HepG2 (cell line): Measurements from ENCODE around the gene UQCC5. TPM values are rescaled to one million over a fixed set of nuclear protein-coding genes. Genes with fewer than 3 reads are reported as not detected.

Experiments
- HIVEP1 ChIP-seq: sonication (generic); formaldehyde crosslinking; IDR thresholded peaks from 2 replicates; pipeline ENCODE4 v1.4.0; 2020; ENCODE audit warnings: mild to moderate bottlenecking, missing genetic modification reagents
- HMG20B ChIP-seq: conservative IDR thresholded peaks from 2 replicates; pipeline ENCODE4 v1.6.1; 2016; ENCODE audit warnings: missing genetic modification reagents, missing compliant biosample characterization
- MBD4 ChIP-seq: IDR thresholded peaks from 2 replicates; pipeline ENCODE4 v1.6.1; 2012; ENCODE audit warnings: low read length, inconsistent platforms, borderline replicate concordance
- MNT ChIP-seq: fragments of 450-650 bp; IDR thresholded peaks from 2 replicates; pipeline ENCODE4 v1.6.1; 2016
- PBX2 ChIP-seq: IDR thresholded peaks from 2 replicates; pipeline ENCODE4 v1.6.1; 2016; ENCODE audit warnings: control low read depth
- RCOR2 ChIP-seq: IDR thresholded peaks from 2 replicates; pipeline ENCODE4 v1.6.1; 2016; ENCODE audit warnings: missing biosample characterization, missing genetic modification reagents
- REST ChIP-seq, 2 experiments: IDR thresholded peaks; 2 replicates each; pipeline ENCODE4 v1.6.1; 2011 to 2012; ENCODE audit warnings: low read length in 2 of 2, borderline replicate concordance in 1 of 2, low read depth in 1 of 2, mild to moderate bottlenecking in 1 of 2, moderate library complexity in 1 of 2
- SMAD1 ChIP-seq: sonication (generic); formaldehyde crosslinking; IDR thresholded peaks from 2 replicates; pipeline ENCODE4 v1.4.0; 2020; ENCODE audit warnings: missing genetic modification reagents, low read depth, mild to moderate bottlenecking, borderline replicate concordance
- SMAD3 ChIP-seq: sonication (generic); formaldehyde crosslinking; IDR thresholded peaks from 2 replicates; pipeline ENCODE4 v1.4.0; 2020; ENCODE audit warnings: missing genetic modification reagents
- SOX13 ChIP-seq, 3 experiments: fragments of 450-650 bp in 1 of 3; sonication (generic) in 1 of 3; formaldehyde crosslinking in 1 of 3; IDR thresholded peaks in 2 of 3; conservative IDR thresholded peaks in 1 of 3; 2 replicates each; pipeline versions ENCODE4 v1.5.0 to v1.6.1; 2016 to 2020; ENCODE audit warnings: antibody characterized with exemption in 1 of 3, mild to moderate bottlenecking in 1 of 3, missing compliant biosample characterization in 1 of 3, missing genetic modification reagents in 1 of 3, moderate library complexity in 1 of 3
- SP4 ChIP-seq: sonication (generic); formaldehyde crosslinking; IDR thresholded peaks from 2 replicates; pipeline ENCODE4 v1.8.1; 2023; ENCODE audit warnings: mild to moderate bottlenecking, missing genetic modification reagents
- ZFP41 ChIP-seq: sonication (generic); formaldehyde crosslinking; IDR thresholded peaks from 2 replicates; pipeline ENCODE4 v1.4.0; 2020; ENCODE audit warnings: mild to moderate bottlenecking, missing genetic modification reagents, borderline replicate concordance
- ZNF501 ChIP-seq: sonication (generic); formaldehyde crosslinking; IDR thresholded peaks from 2 replicates; pipeline ENCODE4 v1.5.1; 2020; ENCODE audit warnings: mild to moderate bottlenecking, moderate library complexity, missing genetic modification reagents
- ZNF652 ChIP-seq: IDR thresholded peaks from 2 replicates; pipeline ENCODE4 v1.6.1; 2016; ENCODE audit warnings: low read depth, borderline replicate concordance
- ZNF674 ChIP-seq: sonication (generic); formaldehyde crosslinking; IDR thresholded peaks from 2 replicates; pipeline ENCODE4 v1.5.0; 2020; ENCODE audit warnings: low read depth, mild to moderate bottlenecking, missing genetic modification reagents
- ZNF879 ChIP-seq: sonication (generic); formaldehyde crosslinking; IDR thresholded peaks from 2 replicates; pipeline ENCODE4 v1.8.1; 2023; ENCODE audit warnings: missing genetic modification reagents
- ZNF883 ChIP-seq: sonication (generic); formaldehyde crosslinking; IDR thresholded peaks from 2 replicates; pipeline ENCODE4 v1.5.1; 2020; ENCODE audit warnings: mild to moderate bottlenecking, missing genetic modification reagents; ENCODE audit errors: not compliant biosample characterization
- polyA plus RNA-seq, 8 experiments: library from polyadenylated mRNA; depleted of rRNA in 3 of 8; stranded (reverse) in 7 of 8; unstranded in 1 of 8; fragments of >200 nt; fragmentation: Illumina TruSeq in 4 of 8; extraction: Trizol in 4 of 8; gene quantifications; 2 replicates each; pipeline versions ENCODE4 v1.2.1 to v1.2.3, GENCODE V29; 2011 to 2016; ENCODE audit warnings: low read depth in 4 of 8, missing spikeins in 1 of 8, mixed read lengths in 1 of 8; ENCODE audit not compliant: insufficient read depth in 1 of 8
- total RNA-seq, 5 experiments: library from RNA; depleted of rRNA; stranded (reverse); fragments of >200 nt; fragmentation: Illumina TruSeq; extraction: Trizol; gene quantifications; 2 replicates each; pipeline ENCODE4 v1.2.3, GENCODE V29; 2016; ENCODE audit warnings: low read depth in 1 of 5

UQCC5 gene
- total and polyA plus RNA-seq, 2 of the 13 experiments (the other 11 are each of a cell fraction or from before 2014, with no cell fraction given): 15.4 to 29.5 TPM

- no peak for TF ChIP-seq ZFP41 (CRISPR knock-in tag)
- TF ChIP-seq SMAD1: no peak; the same call in 1 of the 2 replicates
- TF ChIP-seq SP4 (CRISPR knock-in tag): no peak
- no peak for TF ChIP-seq RCOR2 (CRISPR knock-in tag)
- TF ChIP-seq ZNF652 (CRISPR knock-in tag): no peak
- no peak for TF ChIP-seq REST (IDR thresholded peaks at IDR 0.05; ENCODE audit: borderline replicate concordance in 1 of 2, low read depth in 1 of 2, low read length in 2 of 2)
- TF ChIP-seq SOX13 (IDR thresholded peaks at IDR 0.05): no peak
- TF ChIP-seq SOX13 (CRISPR knock-in tag; conservative IDR thresholded peaks at IDR 0.05 in 1 of 2, IDR thresholded peaks at IDR 0.05 in 1 of 2): no peak
- no peak for TF ChIP-seq PBX2 (CRISPR knock-in tag)
- no peak for TF ChIP-seq MNT
- no peak for TF ChIP-seq MBD4
- TF ChIP-seq ZNF879 (CRISPR knock-in tag): no peak
- TF ChIP-seq ZNF501 (CRISPR knock-in tag): no peak; the same call in 1 of the 2 replicates
- TF ChIP-seq SMAD3 (CRISPR knock-in tag): no peak
- TF ChIP-seq HMG20B (CRISPR knock-in tag): no peak
- TF ChIP-seq ZNF883 (CRISPR knock-in tag): no peak
- TF ChIP-seq ZNF674: no peak
- no peak for TF ChIP-seq HIVEP1 (CRISPR knock-in tag)
Measured at GRCh38 chr3:52532838-52533622, 3.4 kb upstream of the UQCC5 start (continued).
